SU-DHL-6 (cell line): ENCODE results near the gene CHRNB1.

Experiments used
- H2AFZ ChIP-seq: fragments of 200-600 bp; sonication (generic); 2 replicates; pipeline ENCODE4 v1.6.1; 2014; ENCODE audit warnings: low read depth, mild to moderate bottlenecking, moderate library complexity, mixed read lengths, antibody characterized with exemption, low read length; ENCODE audit not compliant: severe bottlenecking
- H3F3A ChIP-seq: fragments of 200-600 bp; shearing (Covaris generic); 2 replicates; pipeline ENCODE4 v1.6.0; 2016; ENCODE audit warnings: antibody characterized with exemption, mild to moderate bottlenecking; ENCODE audit not compliant: insufficient read depth
- H3K27ac ChIP-seq: fragments of 200-600 bp; sonication (generic); 2 replicates; pipeline ENCODE4 v1.5.1; 2016; ENCODE audit warnings: low read depth, mild to moderate bottlenecking, low read length, moderate library complexity, mixed read lengths
- H3K27me3 ChIP-seq: fragments of 200-600 bp; sonication (generic), shearing (Covaris generic); 2 replicates; pipeline ENCODE4 v1.6.0; 2014; ENCODE audit warnings: mild to moderate bottlenecking, low read length
- H3K36me3 ChIP-seq: fragments of 200-600 bp; sonication (generic); 2 replicates; pipeline ENCODE4 v1.6.1; 2014; ENCODE audit warnings: mild to moderate bottlenecking, low read length, mixed read lengths
- H3K4me2 ChIP-seq: fragments of 300-600, 200-600 bp; shearing (Covaris generic), sonication (generic); 2 replicates; pipeline ENCODE4 v1.6.0; 2014; ENCODE audit warnings: low read length, low read depth, mild to moderate bottlenecking; ENCODE audit not compliant: poor library complexity, severe bottlenecking
- H3K4me3 ChIP-seq: fragments of 200-600 bp; sonication (generic); 2 replicates; pipeline ENCODE4 v1.5.1; 2014; ENCODE audit warnings: antibody characterized with exemption, low read length, mild to moderate bottlenecking, mixed read lengths; ENCODE audit not compliant: insufficient read depth, poor library complexity, severe bottlenecking
- H3K79me2 ChIP-seq: fragments of 200-600 bp; sonication (generic); 2 replicates; pipeline ENCODE4 v1.6.1; 2014; ENCODE audit warnings: mild to moderate bottlenecking, low read length, moderate library complexity; ENCODE audit not compliant: insufficient read depth
- H3K9ac ChIP-seq: fragments of 200-600 bp; sonication (generic); 2 replicates; pipeline ENCODE4 v1.7.0; 2014; ENCODE audit warnings: mild to moderate bottlenecking, low read length
- H3K9me2 ChIP-seq: fragments of 200-600 bp; sonication (generic); replicated peaks from 2 replicates; pipeline ENCODE4 v1.6.1; 2014; ENCODE audit warnings: low read length; ENCODE audit not compliant: insufficient read depth
- H3K9me3 ChIP-seq: fragments of 200-600 bp; sonication (generic); 2 replicates; pipeline ENCODE4 v1.6.1; 2014; ENCODE audit warnings: low read length, mixed read lengths; ENCODE audit not compliant: insufficient read depth
- H4K20me1 ChIP-seq: fragments of 200-600 bp; sonication (generic); 2 replicates; pipeline ENCODE4 v1.6.1; 2014; ENCODE audit warnings: low read depth, mild to moderate bottlenecking, antibody characterized with exemption, low read length, moderate library complexity, mixed read lengths
- EZH2phosphoT487 ChIP-seq: fragments of 200-600 bp; sonication (generic), shearing (Covaris generic); conservative IDR thresholded peaks from 2 replicates; pipeline ENCODE4 v1.6.1; 2018; ENCODE audit warnings: mild to moderate bottlenecking, antibody characterized with exemption, low read length, moderate library complexity, mixed read lengths
- TF ChIP-seq, protein P1 (sequence below): fragments of 200-600 bp; sonication (generic); IDR thresholded peaks from one replicate; pipeline ENCODE4 v1.5.1; 2017; ENCODE audit warnings: antibody characterized with exemption, mild to moderate bottlenecking, low read length, moderate library complexity; ENCODE audit not compliant: insufficient read depth, poor library complexity, severe bottlenecking

Gene CHRNB1

DNA sequence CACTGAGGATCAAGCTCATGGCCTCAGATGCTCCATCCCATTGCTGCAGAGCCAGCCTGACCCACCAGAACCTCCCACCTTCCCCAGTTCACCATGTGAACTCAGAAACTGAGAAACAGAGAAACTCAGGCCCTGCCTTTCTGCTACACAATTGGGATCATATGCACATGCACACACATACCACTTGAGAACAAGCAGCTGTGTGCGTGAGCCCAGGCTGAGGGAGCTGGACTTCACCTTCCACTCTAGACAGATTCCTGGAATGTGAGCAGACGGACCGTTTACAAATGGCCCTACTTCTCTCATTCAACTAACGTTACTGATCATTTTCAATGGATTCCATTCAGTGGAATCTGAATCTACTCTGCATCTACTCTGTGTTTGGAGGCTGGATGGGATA is 21.2 kb upstream of the CHRNB1 start:
- no peaks in the 10 kb centered on the region for H3K27me3 ChIP-seq
- no peaks in the 10 kb centered on the region for H4K20me1 ChIP-seq
- no peak overlapping the region for H3K4me2 ChIP-seq
- no peaks in the 10 kb centered on the region for H3K79me2 ChIP-seq
- TF ChIP-seq EZH2phosphoT487, result no peak
- TF ChIP-seq, protein P1, sequence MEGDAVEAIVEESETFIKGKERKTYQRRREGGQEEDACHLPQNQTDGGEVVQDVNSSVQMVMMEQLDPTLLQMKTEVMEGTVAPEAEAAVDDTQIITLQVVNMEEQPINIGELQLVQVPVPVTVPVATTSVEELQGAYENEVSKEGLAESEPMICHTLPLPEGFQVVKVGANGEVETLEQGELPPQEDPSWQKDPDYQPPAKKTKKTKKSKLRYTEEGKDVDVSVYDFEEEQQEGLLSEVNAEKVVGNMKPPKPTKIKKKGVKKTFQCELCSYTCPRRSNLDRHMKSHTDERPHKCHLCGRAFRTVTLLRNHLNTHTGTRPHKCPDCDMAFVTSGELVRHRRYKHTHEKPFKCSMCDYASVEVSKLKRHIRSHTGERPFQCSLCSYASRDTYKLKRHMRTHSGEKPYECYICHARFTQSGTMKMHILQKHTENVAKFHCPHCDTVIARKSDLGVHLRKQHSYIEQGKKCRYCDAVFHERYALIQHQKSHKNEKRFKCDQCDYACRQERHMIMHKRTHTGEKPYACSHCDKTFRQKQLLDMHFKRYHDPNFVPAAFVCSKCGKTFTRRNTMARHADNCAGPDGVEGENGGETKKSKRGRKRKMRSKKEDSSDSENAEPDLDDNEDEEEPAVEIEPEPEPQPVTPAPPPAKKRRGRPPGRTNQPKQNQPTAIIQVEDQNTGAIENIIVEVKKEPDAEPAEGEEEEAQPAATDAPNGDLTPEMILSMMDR, result no peak
- no peaks in the 10 kb centered on the region for H3F3A ChIP-seq
- H3K36me3 ChIP-seq, result no peaks in the 10 kb centered on the region
- no peak overlapping the region for H3K4me3 ChIP-seq
- no peak overlapping the region for H3K27ac ChIP-seq
- H3K9me3 ChIP-seq, result no peaks in the 10 kb centered on the region
- no peak overlapping the region for H2AFZ ChIP-seq
- no peak overlapping the region for H3K9ac ChIP-seq
- no peaks in the 10 kb centered on the region for H3K9me2 ChIP-seq

DNA sequence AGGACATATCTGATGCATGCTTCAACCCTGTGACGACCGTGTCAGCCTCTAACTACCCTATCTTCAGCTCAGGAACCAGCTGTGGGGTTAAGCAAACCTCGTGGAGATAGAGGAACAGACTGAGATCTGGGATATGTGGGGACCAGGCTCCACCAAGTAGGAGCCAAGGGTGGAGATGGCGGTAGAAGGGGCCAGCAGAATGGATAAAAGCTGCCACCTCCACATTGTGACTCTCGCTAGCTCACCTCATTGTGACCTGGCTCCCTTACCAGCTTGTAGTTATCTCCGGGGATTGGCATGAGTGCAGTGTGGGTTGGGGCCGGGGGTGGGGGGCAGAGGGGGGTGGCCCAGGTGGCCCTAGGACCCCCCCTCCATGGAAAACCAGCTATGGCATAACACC is 19.5 kb upstream of the CHRNB1 start, which contains the start of gene SPEM2:
Gene SPEM2 (plus strand): TSS at position 301 of the 400 bp plus-strand sequence. CDS start 73 bp downstream, at position 374.
- no peaks in the 10 kb centered on the region for H3K27me3 ChIP-seq
- no peak within 1 kb of the TSS for H3K27ac ChIP-seq
- H3K36me3 ChIP-seq, result no peaks in the 10 kb centered on the region
- H3K9me3 ChIP-seq, result no peaks in the 10 kb centered on the region
- no peak within 1 kb of the TSS for H3K9ac ChIP-seq
- no peak within 1 kb of the TSS for H2AFZ ChIP-seq
- no peaks in the 10 kb centered on the region for H3F3A ChIP-seq
- H4K20me1 ChIP-seq, result no peaks in the 10 kb centered on the region
- H3K4me2 ChIP-seq, result no peak within 1 kb of the TSS
- no peak within 1 kb of the TSS for H3K4me3 ChIP-seq
- H3K9me2 ChIP-seq, result no peaks in the 10 kb centered on the region
- no peaks in the 10 kb centered on the region for H3K79me2 ChIP-seq
- TF ChIP-seq, protein P1, result no peak

DNA sequence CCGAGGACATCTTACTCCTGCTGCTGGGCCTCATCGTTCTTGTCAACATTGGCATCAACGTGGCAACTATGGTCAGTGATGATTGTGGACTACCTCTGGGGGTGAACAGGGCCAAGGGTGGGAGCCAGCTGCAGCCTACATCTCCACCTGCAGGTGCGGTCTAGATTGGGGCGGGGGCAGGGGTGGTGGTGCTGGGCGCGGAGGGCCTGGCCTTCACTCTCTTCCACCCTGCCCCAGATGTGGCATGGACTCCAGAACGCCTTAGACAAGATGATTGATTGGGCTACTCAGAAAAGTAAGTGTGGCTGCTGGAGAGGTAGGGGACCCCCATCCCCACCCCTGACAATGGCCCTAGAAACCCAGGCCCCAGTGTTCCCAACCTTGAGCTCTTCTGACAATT is 19.1 kb upstream of the CHRNB1 start:
- no peaks in the 10 kb centered on the region for H3F3A ChIP-seq
- H2AFZ ChIP-seq, result no peak overlapping the region
- H3K4me2 ChIP-seq, result no peak overlapping the region
- no peaks in the 10 kb centered on the region for H3K9me2 ChIP-seq
- TF ChIP-seq, protein P1, result no peak
- no peak for TF ChIP-seq EZH2phosphoT487
- H3K9ac ChIP-seq, result no peak overlapping the region
- no peaks in the 10 kb centered on the region for H3K27me3 ChIP-seq
- no peaks in the 10 kb centered on the region for H3K36me3 ChIP-seq
- no peaks in the 10 kb centered on the region for H4K20me1 ChIP-seq
- H3K9me3 ChIP-seq, result no peaks in the 10 kb centered on the region
- no peak overlapping the region for H3K4me3 ChIP-seq
- no peaks in the 10 kb centered on the region for H3K79me2 ChIP-seq
- no peak overlapping the region for H3K27ac ChIP-seq
